Head of caudate nucleus (tissue), 42 donors: ENCODE measurements around the gene MRPS11.
A peak's percentile ranks its signal among the peaks of the same experiment; 100 is the strongest.
"Not testable (repeated sequence)": the region's sequence is repeated elsewhere in the genome, so short reads cannot be mapped to it uniquely, and the experiment has no call there.

Source experiments
- DNase-seq, 42 donors: peaks; one replicate each; pipeline versions ENCODE4 v3.0.0 to v3.0.0-alpha.2; 2020 to 2021; ENCODE audit warnings: mixed read lengths in 7 of 42
- intact Hi-C: fragments of 100-400 bp; cut with DNase I; formaldehyde crosslinking; loops from one replicate; pipeline ENCODE4 v1.15.0; 2022

Gene MRPS11

DNA sequence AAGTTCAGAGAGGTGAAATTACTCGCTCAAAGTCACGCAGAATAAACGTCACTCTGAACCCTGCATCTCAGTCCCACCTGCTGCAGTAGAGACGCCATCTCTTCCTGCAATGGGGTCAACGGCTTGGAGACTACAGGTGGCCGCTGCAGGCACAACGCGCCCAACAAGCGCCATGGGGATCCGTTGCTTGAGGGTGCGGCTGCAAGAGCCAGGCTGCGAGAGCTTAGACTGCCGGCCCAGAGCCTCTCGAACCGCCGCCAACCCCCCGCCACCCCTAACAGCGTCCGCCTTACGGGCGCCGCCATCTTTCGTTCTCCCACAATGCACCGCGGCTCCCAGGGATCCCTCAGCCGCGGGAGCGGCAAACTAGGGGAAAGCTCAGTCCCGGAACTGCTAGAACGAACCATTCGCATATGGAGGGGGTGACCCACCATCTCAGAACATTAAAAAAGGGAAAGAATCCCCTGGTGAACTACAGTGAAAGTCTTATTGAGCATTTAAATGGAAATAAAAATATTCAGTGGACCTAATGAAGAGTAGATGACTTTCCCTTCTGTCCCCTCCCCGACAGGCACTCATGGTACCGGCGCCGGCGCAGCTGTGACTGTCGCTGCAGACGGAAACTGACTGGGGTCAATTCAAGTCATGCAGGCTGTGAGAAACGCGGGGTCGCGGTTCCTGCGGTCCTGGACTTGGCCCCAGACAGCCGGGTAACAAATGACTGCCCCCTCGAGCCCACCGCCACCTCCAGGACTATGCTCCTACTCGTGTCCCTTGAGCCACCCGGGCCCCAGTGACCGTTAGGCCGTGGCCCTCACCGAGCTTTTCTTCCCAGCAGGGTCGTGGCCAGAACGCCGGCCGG, at the start of gene MRPS11, which contains the start of gene MRPL46:
TSS of gene MRPS11 (plus strand) at position 636 of the 862 bp plus-strand sequence. CDS start at position 646, 10 bp downstream.
TSS of gene MRPL46 (minus strand) at position 316 of the 862 bp plus-strand sequence. CDS start at position 305, 11 bp downstream.
- peak; percentile 82 to 98 (median 95) for DNase-seq
- intact Hi-C loops: loop anchor here (5.0 kb wide), 1 partner anchor 80 kb away; the partner anchor contains the start of gene DET1

DNA sequence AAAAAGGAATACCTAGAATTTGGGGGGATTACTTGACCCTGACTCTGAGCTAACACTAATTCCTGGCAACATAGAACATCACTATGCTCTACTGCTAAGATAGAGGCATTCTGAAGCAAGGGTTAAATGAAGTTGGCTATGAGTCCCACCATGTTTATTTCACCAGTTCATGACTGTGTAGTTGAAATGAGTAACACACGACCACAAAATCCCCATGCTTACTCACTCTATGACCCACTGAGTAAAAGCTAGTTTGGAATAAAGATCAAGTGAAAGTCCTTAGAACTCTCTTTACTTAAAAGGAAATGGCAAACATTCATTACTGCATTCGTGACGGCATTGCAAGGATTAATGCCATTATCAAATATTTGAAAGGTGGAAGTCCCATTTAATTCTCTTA, 47.7 kb upstream of the MRPS11 start:
- DNase-seq: no peak
- intact Hi-C loops: no loop called here

DNA sequence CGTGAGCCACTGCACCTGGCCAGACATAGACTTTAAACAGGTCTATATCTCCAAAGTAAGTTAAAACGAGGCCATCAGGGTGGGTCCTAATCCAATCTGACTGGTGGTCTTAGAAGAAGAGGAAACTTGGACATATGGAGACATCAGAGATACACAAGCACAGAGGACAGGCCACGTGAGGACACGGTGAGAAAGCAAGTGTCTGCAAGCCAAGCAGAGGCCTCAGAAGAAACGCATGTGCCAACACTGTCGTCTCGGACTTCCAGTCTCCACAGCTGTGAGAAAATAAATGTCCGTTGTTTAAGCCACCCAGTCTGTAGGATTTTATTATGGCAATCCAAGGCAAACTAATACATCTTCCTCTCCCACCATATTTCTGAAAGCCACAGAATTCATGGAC, 44.2 kb upstream of the MRPS11 start:
- intact Hi-C loops: no loop called here

GRCh38 chr15:88426304-88426703, 41.2 kb upstream of the MRPS11 start:
- intact Hi-C loops: no loop called here
- no peak for DNase-seq

More for the DNA sequence above, 44.2 kb upstream of the MRPS11 start:
- DNase-seq: no peak

- no peak for DNase-seq
- intact Hi-C loops: no loop called here
These were observed 39.5 kb upstream of the MRPS11 start for GRCh38 chr15:88428053-88428452.

DNA sequence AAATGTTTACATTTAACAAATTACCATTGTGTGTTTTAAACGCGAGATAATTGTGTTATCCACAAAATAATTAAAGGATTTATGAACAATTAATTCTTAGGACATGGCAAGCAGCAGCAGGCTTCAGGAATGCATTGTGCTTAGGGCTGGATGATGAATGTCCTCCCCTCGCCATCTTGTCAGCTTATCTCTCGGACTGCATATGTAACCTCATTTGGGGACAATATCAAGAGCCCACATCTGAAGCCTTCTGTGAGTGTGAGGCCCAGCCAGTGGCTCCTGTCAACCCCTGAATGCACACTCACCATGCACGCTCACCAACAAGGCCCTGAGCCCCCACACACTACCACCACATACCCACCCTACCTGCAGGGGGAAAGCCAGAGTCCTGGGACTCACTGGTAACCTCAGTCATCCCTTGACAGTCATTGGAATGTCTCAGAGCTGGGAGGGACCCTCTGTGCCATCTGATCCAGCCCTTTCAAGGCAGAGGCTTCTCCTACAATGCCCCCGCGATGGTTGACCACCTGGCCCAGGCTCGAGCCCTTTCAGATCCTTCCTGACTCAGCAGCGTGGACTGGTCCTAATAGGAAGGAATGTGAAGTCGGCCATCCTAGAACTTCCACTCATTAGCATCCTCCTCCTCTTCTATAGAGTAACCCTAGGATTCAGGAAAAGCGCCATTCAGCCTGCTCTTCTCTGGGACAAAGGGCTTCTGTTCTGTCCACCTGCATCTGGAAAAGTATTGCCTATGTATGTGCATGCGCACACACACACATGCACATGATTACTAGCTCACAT, 38.5 kb upstream of the MRPS11 start:
- DNase-seq: no peak
- intact Hi-C loops: no loop called here

GRCh38 chr15:88430051-88430450, 37.5 kb upstream of the MRPS11 start:
- DNase-seq: no peak
- intact Hi-C loops: no loop called here

GRCh38 chr15:88431441-88431840, 36.1 kb upstream of the MRPS11 start:
- DNase-seq: no peak
- intact Hi-C loops: no loop called here

DNA sequence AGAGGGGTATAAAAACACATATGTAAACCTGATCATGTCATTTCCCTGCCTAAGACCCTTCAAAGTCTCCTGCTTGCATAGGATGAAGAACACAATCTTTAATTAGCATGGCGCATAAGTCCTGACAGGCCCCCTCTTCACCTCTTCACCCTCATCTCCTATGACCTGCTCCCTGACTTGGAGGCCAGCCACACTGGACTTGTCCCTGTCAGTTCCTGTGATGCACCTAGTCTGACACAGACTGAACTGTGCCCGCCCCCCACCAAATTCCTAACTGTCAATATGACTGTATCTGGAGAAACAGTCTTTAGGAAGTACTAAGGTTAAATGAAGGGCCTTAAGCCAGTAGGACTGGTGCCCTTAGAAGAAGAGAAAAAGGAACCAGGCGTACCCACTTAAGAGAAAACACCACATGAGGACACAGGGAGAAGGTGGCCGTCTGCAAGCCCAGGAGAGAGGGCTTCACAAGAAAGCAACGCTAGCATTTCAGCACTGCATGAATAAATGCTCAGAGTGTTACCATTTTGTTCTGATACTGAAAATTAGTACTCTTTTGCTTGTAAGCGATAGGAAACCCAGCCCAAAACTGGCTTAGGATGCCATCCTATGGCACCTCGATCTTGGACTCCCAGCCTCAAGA, 34.3 kb upstream of the MRPS11 start:
- no peak for DNase-seq
- intact Hi-C loops: no loop called here

GRCh38 chr15:88434106-88434505, 33.4 kb upstream of the MRPS11 start:
- DNase-seq, intact Hi-C loops: not testable (repeated sequence)

DNA sequence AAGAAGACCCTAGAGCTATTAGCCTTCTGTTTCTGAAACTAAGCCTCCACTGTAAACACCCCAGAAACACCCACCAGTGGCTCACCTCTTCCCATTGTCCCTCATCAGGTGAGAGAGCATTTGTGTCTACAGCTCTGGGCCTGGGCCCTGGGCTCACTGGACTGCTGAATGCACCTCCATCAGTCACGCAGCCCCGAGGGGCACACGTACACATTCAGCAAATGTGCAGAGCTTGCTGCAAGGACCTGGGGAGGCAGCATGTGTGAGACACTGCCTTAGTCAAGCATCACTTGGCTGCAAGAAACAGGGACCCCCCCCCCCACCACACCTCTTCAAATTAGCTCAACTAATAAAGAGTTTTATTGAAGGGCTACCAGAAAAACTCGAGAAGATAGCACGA, 29.3 kb upstream of the MRPS11 start:
- intact Hi-C loops: no loop called here
- no peak for DNase-seq

DNA sequence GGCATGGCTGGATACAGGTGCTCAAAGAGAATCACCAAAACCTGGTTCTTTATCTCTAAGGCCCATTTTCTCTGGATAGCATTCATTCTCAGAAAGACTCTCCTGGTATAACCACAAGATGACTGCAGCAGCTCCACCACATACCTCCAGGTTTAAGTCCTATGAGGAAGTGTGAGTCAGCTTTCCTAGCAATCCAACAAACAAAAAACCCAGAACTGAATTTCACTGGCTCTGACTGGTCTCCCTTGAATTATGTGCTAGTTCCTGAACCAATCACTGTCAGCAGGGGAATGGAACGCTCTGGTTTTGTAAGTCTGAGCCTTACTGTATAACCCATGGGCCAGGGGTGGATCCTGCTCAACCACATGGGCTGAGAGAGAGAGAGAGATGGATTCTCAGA, 27.5 kb upstream of the MRPS11 start:
- no peak for DNase-seq
- intact Hi-C loops: no loop called here

GRCh38 chr15:88441076-88441730, 26.3 kb upstream of the MRPS11 start:
- no peak for DNase-seq
- intact Hi-C loops: no loop called here

- DNase-seq: no peak
- intact Hi-C loops: no loop called here
These were observed 20.3 kb upstream of the MRPS11 start for GRCh38 chr15:88447206-88447605.

GRCh38 chr15:88447741-88448140, 19.8 kb upstream of the MRPS11 start:
- intact Hi-C loops: no loop called here
- no peak for DNase-seq

GRCh38 chr15:88448991-88449461, 18.5 kb upstream of the MRPS11 start:
- intact Hi-C loops: no loop called here
- DNase-seq: no peak

DNA sequence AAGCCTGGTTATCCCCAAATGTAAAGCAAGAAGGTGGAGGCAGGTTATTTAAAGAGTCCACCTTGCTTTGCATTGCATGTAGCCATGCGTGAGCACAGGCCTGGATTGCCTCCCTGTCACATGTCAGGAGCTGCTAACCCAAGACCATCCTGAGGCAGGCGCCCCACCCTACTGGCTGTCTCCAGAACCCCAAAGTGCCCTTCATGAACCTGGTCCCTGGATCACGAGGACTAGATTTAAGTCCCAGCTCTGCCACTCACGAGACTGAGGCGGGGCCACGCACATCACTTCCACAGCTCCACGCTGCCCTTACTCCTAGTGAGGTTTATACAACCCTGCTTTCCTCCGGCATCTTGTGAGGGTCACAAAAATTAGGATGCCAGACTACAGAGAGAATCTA, 17.9 kb upstream of the MRPS11 start:
- no peak for DNase-seq
- intact Hi-C loops: no loop called here

DNA sequence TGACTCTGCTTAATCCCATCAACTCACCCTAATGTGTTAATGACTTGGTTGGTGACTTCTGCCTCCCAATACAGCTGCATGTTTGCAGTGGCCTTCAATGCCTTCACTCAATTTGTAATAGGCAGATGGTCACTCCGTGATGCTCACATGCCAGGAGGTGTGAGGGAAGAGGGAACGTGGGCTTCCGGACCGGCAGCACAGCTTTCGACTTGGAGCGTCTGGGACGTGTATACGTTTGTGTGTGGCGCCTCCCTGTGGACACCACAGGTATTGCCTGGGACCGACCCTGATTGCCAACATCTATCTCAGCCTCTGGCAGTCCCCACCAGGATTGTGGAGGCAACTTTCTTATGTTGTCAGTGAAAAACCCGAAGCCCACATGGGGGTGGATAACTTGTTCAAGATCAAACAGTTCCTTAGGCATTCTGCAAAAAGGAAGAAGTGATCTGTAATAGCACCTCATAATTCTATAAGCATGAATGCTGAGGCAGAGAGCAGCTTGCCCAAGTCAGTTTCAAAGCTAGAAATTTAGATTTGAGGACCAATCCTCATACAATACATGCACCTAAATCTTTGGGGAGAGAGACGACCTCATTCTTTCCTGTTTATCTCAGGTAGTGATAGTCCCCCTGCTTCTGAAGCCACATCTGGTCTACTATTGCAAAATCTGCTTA, 17.2 kb upstream of the MRPS11 start:
- DNase-seq: peak; percentile 53 to 92 (median 84)
- intact Hi-C loops: no loop called here
